Ishikawa (cell line): Measurements from ENCODE around the gene RNH1.

Experiments
- CEBPB ChIP-seq: IDR thresholded peaks from 2 replicates; pipeline ENCODE4 v1.6.1; 2012
- EP300 ChIP-seq: IDR thresholded peaks from 2 replicates; pipeline ENCODE4 v1.6.1; 2012; ENCODE audit warnings: borderline replicate concordance
- FOXM1 ChIP-seq: IDR thresholded peaks from 2 replicates; pipeline ENCODE4 v1.6.1; 2012; ENCODE audit warnings: low read depth, borderline replicate concordance
- NFIC ChIP-seq: IDR thresholded peaks from 2 replicates; pipeline ENCODE4 v1.6.1; 2012
- RAD21 ChIP-seq: IDR thresholded peaks from 2 replicates; pipeline ENCODE4 v1.6.1; 2012; ENCODE audit warnings: low read depth
- REST ChIP-seq: IDR thresholded peaks from 2 replicates; pipeline ENCODE4 v1.6.1; 2012; ENCODE audit warnings: low read depth, mild to moderate bottlenecking
- TAF1 ChIP-seq: IDR thresholded peaks from 2 replicates; pipeline ENCODE4 v1.6.1; 2012; ENCODE audit warnings: low read depth, mild to moderate bottlenecking
- TCF12 ChIP-seq: IDR thresholded peaks from 2 replicates; pipeline ENCODE4 v1.6.1; 2012; ENCODE audit warnings: low read depth
- USF1 ChIP-seq: IDR thresholded peaks from 2 replicates; pipeline ENCODE4 v1.6.1; 2012
- YY1 ChIP-seq: IDR thresholded peaks from 2 replicates; pipeline ENCODE4 v1.6.1; 2012; ENCODE audit warnings: low read depth

- no peak for TF ChIP-seq EP300
- no peak for TF ChIP-seq YY1
- no peak for TF ChIP-seq USF1
- TF ChIP-seq TAF1, result no peak
- TF ChIP-seq FOXM1, result no peak
- TF ChIP-seq CEBPB, result no peak
- no peak for TF ChIP-seq NFIC
- no peak for TF ChIP-seq RAD21
- no peak for TF ChIP-seq TCF12
- TF ChIP-seq REST, result no peak
These were observed 2.7 kb downstream of the RNH1 start for GRCh38 chr11:504053-504993.
